DND-41 (cell line): ENCODE measurements around the gene CCNG2.

Experiments
- ATAC-seq: fragments of 200-7000 bp; cut with Tn5 transposase; 3 replicates; pipeline ENCODE4 v1.9.1; 2021; ENCODE audit warnings: low read depth; ENCODE audit not compliant: insufficient read depth
- DNase-seq: peaks from one replicate; pipeline ENCODE4 v3.0.0-alpha.2; 2020
- H2AFZ ChIP-seq: 2 replicates; pipeline ENCODE4 v1.6.0; 2012; ENCODE audit warnings: low read depth, low read length
- H3K27ac ChIP-seq: 2 replicates; pipeline ENCODE4 v1.5.1; 2012; ENCODE audit warnings: low read length, inconsistent platforms
- H3K27me3 ChIP-seq: fragments of 200-600 bp; sonication (generic); 2 replicates; pipeline ENCODE4 v1.6.0; 2012; ENCODE audit warnings: low read length, mild to moderate bottlenecking, inconsistent platforms; ENCODE audit not compliant: insufficient read depth, poor library complexity
- H3K36me3 ChIP-seq: 2 replicates; pipeline ENCODE4 v1.5.1; 2012; ENCODE audit warnings: low read length, inconsistent platforms; ENCODE audit not compliant: insufficient read depth
- H3K4me1 ChIP-seq: 2 replicates; pipeline ENCODE4 v1.5.1; 2012; ENCODE audit warnings: mild to moderate bottlenecking, low read length; ENCODE audit not compliant: insufficient read depth
- H3K4me2 ChIP-seq: 2 replicates; pipeline ENCODE4 v1.6.0; 2012; ENCODE audit warnings: mild to moderate bottlenecking, moderate library complexity, low read length, inconsistent platforms; ENCODE audit not compliant: insufficient read depth
- H3K4me3 ChIP-seq, 2 experiments: fragments of 200-600 bp in 1 of 2; shearing (Covaris generic) in 1 of 2; 2 replicates each; pipeline ENCODE4 v1.5.1; 2012 to 2016; ENCODE audit warnings: inconsistent platforms in 2 of 2, low read length in 2 of 2, mild to moderate bottlenecking in 2 of 2, low read depth in 1 of 2, moderate library complexity in 1 of 2
- H3K79me2 ChIP-seq: 2 replicates; pipeline ENCODE4 v1.6.0; 2012; ENCODE audit warnings: low read length, inconsistent platforms; ENCODE audit not compliant: insufficient read depth
- H3K9ac ChIP-seq: 2 replicates; pipeline ENCODE4 v1.6.0; 2012; ENCODE audit warnings: low read depth, mild to moderate bottlenecking, inconsistent platforms, low read length, moderate library complexity
- H3K9me3 ChIP-seq: 2 replicates; pipeline ENCODE4 v1.5.1; 2012; ENCODE audit warnings: low read length, moderate library complexity, mild to moderate bottlenecking, inconsistent platforms; ENCODE audit not compliant: insufficient read depth, severe bottlenecking
- H4K20me1 ChIP-seq: 2 replicates; pipeline ENCODE4 v1.6.0; 2012; ENCODE audit warnings: low read length; ENCODE audit not compliant: insufficient read depth
- CTCF ChIP-seq: IDR thresholded peaks from 2 replicates; pipeline ENCODE4 v1.5.1; 2012; ENCODE audit warnings: borderline replicate concordance, low read length, moderate library complexity, mild to moderate bottlenecking; ENCODE audit not compliant: poor library complexity, severe bottlenecking; ENCODE audit errors: extremely low read depth
- EZH2 ChIP-seq: IDR thresholded peaks from 3 replicates; pipeline ENCODE4 v1.6.1; 2012; ENCODE audit warnings: borderline replicate concordance, low read depth, mild to moderate bottlenecking, moderate library complexity, low read length, inconsistent platforms; ENCODE audit not compliant: severe bottlenecking

Gene CCNG2

GRCh38 chr4:77141964-77142645 lies 14.9 kb upstream of the CCNG2 start:
- no peaks in the 10 kb centered on the region for H3K79me2 ChIP-seq
- no peak for TF ChIP-seq CTCF
- no peak for TF ChIP-seq EZH2
- no peak overlapping the region for H3K4me2 ChIP-seq
- H4K20me1 ChIP-seq: no peaks in the 10 kb centered on the region
- H3K4me3 ChIP-seq: no peak overlapping the region
- no peak overlapping the region for H3K27ac ChIP-seq
- H3K9me3 ChIP-seq: no peaks in the 10 kb centered on the region
- DNase-seq: no peak
- no peaks in the 10 kb centered on the region for H3K36me3 ChIP-seq
- no peaks in the 10 kb centered on the region for H3K27me3 ChIP-seq
- no peak overlapping the region for H3K9ac ChIP-seq
- ATAC-seq: no peak
- H2AFZ ChIP-seq: no peak overlapping the region
- no peaks in the 10 kb centered on the region for H3K4me1 ChIP-seq

GRCh38 chr4:77142646-77143028 lies 14.4 kb upstream of the CCNG2 start:
- Histone ChIP-seq H3K4me1 (no peaks in the 10 kb centered on the region), H3K79me2 (no peaks in the 10 kb centered on the region), H2AFZ (no peak overlapping the region), H4K20me1 (no peaks in the 10 kb centered on the region), H3K36me3 (no peaks in the 10 kb centered on the region), H3K27me3 (no peaks in the 10 kb centered on the region), H3K9ac (no peak overlapping the region), H3K27ac (no peak overlapping the region), H3K4me2 (no peak overlapping the region), H3K9me3 (no peaks in the 10 kb centered on the region), H3K4me3 (no peak overlapping the region)
- ATAC-seq (no peak), DNase-seq (no peak)
- TF ChIP-seq EZH2: no peak
- no peak for TF ChIP-seq CTCF

GRCh38 chr4:77143091-77143490 lies 13.9 kb upstream of the CCNG2 start:
- no peak for ATAC-seq
- Histone ChIP-seq H4K20me1 (no peaks in the 10 kb centered on the region), H3K9me3 (no peaks in the 10 kb centered on the region), H2AFZ (no peak overlapping the region), H3K4me2 (no peak overlapping the region), H3K79me2 (no peaks in the 10 kb centered on the region), H3K36me3 (no peaks in the 10 kb centered on the region), H3K27me3 (no peaks in the 10 kb centered on the region), H3K4me1 (no peaks in the 10 kb centered on the region), H3K4me3 (no peak overlapping the region), H3K27ac (no peak overlapping the region), H3K9ac (no peak overlapping the region)
- DNase-seq: no peak
- TF ChIP-seq EZH2 (no peak), CTCF (no peak)
